Fibroblast of upper back skin (primary cell): ENCODE measurements around the gene LRCH1.

Experiments used
- DNase-seq: peaks from one replicate; pipeline ENCODE4 v3.0.0-alpha.2; 2013

Gene LRCH1

DNA sequence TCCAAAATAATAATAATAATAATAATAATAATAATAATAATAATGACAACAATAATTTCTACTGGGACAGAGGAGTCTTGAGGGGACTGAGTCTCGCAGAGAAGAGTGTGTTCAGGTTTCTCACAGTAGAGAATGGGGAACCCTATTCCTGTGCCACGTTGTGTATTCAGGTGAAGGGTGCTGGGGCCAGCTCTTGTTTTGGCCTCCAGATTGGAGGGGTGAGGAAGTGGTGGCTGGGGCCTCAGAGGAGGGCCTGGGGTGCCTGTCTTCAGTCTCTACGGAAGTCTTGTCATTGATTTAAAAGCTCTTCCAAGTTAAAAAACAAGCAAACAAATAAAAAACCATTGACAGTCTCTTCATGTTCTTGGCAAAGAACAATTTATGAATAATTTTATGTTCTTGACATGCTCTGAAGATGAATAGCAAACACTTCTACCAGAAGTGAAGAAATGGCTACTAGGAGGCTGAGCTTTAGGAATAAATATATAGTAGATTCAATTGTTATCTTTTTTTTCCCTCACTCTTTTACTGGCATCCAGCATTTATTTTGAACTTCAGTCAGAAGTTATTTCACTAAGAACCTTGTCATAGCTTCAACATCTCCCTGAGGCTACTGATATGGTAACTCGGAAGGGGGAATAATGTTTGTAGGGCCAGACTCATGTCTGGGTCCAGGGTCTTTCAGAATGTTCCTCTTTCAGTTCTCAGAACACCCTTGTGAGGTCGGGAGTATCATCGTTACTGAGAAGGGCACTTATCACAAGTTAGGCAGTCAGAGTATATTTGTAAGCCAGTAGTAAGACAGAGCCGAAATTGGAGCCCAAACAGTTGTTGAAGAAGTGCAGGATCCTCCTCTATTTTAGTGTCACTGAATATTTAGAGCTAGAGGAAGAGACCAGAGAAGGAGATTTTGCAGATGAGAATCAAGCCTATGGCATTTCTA, 13.1 kb downstream of the LRCH1 start:
- DNase-seq = no peak

DNA sequence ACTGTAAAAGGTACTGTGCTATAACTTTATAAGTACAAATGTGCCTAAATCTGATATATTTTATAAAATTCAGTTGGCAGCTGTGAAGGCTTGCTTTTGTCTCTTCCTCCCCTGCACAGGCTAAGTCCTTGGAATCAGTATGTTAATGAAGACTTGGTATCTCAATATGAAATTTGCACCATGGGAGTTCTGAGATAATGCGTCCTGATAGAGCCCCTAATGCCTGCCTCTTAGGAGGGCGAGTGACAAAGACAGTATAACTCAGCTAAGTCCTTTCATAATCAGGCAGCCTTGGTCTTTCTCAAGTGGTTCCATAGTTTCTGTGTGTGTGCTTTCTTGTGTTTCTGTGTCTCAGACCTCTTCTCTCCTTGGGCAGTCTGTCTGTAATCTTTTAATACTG, 14.7 kb downstream of the LRCH1 start:
- DNase-seq = no peak

DNA sequence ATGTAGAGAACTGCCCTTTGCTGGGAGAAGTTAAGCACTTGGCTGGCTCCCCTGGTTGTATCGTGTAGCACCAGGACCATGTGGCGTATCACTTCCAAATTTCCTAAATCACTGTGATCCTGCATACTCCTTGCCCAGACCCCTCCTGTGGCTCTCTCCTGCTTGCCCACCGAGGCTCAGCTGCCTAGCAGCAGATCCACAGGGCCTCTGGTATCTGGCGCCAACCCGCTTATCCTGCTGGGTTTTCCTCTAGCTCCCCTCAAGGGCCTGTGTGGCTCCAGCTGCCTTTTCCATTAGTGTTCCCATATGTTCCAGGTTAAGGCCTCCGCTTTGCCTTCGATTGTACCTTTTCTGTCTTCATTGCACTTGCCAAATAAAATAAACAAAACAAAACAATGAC, 16.5 kb downstream of the LRCH1 start:
- DNase-seq = no peak

DNA sequence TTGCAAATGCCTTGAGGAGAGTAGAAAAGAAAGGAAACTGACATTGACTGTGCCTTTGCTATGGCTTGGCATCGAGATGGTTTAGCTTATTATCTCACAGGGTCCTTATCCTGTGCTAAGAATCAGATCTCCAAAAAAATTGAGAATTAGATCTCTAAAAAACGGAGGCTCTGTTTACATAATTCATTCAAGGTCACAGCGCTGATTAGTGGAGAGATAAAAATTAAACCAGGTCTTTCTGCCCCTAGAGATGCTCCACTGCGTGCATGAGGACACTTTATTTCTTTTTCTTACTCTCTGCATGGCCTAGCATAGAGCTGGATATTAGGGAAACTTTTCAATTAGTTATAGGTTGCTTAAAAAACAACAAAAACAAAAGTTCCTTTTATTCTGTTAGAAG, 17.3 kb downstream of the LRCH1 start:
- DNase-seq = no peak

DNA sequence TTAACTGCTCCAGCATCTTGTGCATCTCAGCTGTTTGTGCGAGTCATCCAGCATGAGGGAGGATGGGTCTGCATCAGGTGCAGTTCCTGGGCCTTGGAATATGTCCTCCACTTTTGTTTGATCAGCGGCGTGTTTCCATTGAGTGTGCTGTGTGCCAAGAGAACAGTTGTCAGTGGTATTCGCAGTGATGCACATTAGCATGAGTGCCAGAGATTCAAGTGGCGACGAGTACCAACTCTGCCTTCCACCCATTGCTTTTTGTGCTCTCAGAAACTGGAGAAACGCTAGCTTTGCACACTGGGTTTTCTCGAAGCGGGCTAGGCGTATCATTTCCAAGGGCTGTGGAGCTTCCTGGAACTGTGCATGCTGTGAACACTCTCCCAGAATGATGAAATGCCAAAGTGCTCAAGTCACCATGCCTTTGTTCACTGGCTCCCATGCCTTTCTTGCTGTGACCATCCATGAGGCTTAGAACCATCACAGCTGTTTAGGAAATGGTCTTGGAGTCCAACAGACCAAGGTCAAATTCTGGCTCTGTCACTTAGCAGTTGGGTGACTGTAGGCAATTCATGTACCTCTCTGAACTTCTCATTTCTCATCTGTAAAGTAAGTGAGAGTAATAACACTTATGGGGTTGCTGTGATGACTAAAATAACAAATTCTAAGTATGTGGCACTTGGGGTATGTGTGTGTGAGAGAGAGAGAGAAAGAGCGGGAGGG, 18.4 kb downstream of the LRCH1 start:
- peak; percentile 59 for DNase-seq

DNA sequence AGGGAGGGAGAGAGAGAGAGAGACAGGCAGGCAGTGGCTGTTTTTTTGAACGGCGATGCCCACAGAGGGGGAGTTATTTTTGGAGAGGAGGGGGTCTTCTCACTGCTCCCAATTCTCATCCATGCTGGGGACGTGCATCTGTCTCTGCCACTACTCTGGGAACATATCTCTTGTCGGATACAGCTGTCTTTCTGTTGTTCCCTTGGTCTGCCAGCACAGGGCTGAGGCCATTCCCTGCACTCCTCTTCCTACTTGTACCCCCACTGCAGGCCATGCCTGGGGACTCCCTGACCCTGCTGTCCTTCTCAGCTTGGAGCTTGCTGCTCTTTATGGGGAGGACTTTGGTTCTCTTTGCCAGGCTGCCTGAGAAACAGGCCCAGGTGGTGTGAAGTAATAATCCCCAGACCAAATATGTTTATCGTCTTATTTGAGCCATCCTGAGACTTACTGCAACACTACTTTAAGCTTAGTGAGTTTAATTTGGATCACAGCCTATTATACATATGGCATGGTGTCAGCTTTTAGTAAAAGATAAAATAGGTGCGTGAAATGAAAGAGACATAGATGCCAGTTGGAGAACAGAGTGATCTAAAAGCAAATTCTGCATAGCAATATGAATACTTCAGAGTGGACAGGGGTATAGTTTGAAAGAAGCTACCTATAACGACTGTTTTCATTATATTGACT, 19.1 kb downstream of the LRCH1 start:
- DNase-seq = no peak

DNA sequence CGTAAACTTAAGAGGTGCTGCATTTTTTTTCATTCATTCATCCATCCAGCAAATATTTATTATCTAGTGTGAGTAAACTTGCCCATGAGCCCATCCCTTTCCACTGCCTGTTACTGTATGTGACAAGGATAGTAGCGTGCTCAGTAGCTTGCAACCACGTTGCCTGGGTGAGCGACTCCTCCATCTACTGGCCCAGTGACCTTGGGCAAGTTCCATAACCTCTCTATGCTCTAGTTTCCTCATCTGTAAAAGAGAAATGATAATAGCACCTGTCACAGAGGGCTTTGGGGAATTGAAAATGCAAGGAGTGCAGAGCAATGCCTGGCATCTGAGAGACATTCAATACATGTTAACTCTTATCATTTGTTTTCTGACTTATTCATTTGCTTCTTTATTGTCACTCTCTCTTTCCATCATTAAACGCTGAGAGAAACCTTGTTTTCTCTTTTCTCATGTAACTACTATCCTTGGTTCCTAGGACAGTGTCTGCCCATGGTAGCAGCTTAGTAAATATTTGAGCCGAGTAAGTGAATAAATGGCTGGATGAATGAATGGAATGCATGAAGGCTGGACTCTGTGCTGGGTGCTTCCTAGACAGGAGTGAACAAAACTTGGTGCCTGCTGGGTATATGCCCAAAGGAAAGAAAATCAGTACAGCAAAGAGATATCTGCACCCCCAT, 19.9 kb downstream of the LRCH1 start:
- DNase-seq = no peak

DNA sequence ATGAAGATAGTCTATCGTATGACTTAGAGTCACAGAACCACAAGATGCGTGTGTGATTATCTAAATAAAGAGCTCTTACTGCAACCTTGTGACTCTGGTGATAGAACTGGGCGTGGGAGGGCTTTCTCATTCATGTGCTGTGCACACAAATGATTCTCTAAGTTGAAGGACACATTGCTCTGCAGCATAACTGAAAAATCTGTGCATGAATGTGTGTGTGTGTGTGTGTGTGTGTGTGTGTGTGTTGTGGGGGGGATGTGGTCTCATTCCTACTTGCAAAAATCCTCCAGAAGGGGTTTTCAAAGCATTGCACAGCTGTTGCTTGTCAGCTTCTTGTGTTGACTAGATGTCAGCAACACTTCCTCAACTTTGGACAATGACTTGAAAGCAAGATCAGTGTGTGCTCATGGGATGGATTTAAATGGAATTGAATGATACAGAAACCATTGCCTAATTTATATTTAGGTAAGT, 22.4 kb downstream of the LRCH1 start:
- peak; percentile 78 for DNase-seq

DNA sequence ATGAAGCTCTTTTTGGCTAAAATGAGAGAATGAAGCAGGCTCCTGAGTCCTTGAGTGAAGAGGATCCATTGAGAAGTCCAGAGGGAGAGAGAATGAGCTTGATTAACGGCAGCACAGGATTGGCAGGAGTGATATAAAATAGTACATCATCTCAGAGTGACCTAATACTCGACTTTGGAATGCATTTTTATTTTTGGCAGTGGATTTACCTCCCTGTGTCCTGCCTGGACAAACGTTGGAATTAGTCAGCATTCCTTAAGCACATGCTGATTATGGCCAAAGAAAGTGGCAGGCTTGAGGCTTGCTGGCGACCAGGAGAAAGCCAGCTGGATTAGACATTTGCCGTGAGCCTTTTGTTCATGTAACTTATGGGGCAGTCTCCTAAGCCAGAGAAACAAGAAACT, 22.9 kb downstream of the LRCH1 start:
- DNase-seq = peak; percentile 95

DNA sequence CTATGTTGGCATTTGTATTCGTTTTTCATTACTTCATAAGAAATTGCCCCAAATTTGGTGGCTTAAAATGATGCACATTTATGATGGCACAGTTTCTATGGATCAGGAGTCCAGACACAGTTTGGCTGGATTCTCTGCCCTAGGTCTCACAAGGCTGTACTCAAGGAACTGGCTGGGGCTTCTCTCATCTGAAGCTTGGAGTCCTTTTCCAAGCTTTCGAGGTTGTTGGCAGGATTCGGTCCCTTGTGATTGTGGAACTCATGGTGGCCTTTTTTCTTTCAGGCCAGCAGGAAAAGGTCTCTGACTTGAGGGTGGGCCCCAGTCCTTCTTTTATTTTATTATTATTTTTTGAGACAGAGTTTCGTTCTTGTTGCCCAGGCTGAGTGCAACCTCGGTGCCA, 23.8 kb downstream of the LRCH1 start:
- DNase-seq = no peak

DNA sequence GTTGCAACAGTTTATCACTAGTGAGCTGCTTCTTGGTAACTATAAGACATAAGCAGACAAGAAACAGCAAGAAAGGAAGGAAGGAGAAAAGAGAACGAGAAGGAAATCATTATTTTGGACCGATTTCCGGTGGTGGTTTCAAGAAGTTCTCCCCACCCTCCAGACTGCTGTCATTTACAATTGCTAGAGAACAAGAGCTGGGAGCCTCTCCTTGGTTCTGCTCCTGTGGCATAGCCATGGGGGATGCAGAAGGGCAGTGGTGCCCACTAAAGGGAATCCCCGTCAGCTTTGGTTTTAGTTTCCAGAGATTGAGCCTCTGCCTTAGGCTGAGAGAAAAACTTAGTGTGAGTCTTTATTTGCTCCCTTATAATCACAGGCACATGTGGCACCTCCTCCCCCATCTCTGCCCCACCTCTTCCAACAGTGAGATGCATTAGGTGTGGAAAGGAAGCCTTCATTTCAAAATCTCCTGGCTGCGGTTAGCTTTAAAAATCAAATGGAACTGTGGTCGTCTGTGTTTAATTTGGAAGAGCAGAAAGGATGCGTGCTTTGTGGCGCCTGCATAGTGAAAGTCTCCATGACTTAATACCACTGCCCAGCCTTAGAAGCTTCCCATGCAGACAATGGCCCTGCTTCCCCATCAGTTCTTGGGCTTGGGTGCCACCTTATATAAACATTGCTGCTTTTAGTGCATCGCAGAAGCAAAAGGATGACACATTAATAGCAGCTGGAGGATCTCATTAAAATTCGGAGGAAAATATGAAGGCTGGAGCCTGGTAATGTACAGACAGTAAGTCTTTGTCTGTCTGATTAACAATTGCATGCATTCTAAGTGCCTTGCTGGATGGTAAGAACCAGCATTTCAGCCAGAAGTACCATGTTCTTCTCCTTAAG, 25.0 kb downstream of the LRCH1 start:
- DNase-seq = peak; percentile 91

DNA sequence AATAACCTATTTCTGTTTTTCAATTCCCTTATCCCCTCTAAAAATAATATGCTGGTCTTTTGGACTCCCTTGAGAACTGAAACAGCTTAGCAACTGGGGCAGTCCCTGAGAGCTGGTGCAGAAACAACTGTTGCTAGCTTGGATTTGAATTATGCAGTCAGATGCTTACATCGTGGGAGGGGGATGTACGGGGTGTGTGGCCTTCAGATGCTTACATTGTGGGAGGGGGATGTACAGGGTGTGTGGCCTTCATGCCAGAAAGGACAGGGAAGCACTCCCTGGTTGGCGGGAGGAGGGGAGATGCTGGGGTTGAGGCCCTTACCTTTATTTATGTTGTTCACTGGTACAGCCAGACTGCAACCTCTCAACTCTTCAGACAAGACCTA, 25.6 kb downstream of the LRCH1 start:
- DNase-seq = no peak

DNA sequence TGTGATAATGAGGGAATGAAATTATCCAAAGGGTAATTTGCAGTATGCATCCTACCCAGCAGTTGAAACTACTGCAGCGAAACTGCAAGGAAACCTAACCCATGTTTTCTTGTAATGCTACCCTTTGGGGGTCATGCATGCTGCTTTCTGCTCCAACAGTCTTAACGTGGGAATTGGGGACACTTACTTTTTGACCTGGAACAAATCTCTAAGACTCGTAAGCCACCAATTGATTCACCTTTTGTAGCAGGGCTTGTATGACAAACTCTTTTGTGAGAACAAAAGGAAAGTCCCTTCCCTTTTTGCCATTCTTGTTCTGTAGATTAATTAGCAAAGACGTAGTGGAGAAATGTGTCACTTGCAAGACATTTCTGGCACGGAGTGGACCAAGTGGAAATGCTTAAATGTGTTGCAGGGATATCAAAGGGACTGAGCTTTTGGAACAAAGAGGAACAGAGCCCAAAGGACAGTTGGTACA, 27.4 kb downstream of the LRCH1 start:
- no peak for DNase-seq

DNA sequence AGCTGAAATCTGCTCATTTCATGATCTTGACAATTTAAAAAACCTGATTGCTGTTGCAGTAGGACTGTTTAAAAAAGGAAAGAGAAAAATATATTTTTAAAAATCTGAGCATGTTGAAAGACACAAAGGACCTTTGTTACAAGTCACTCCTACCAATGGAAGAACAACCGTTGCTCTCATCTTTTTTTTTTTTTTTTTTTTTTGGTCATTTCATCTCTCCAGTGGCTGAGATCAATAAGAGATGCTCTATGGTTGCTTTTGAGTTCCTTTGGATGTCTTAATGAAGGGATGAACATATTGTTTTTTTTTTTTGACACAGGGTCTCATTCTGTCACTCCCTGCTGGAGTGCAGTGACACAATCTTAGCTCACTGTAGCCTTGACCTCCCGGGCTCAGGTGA, 29.2 kb downstream of the LRCH1 start:
- no peak for DNase-seq

DNA sequence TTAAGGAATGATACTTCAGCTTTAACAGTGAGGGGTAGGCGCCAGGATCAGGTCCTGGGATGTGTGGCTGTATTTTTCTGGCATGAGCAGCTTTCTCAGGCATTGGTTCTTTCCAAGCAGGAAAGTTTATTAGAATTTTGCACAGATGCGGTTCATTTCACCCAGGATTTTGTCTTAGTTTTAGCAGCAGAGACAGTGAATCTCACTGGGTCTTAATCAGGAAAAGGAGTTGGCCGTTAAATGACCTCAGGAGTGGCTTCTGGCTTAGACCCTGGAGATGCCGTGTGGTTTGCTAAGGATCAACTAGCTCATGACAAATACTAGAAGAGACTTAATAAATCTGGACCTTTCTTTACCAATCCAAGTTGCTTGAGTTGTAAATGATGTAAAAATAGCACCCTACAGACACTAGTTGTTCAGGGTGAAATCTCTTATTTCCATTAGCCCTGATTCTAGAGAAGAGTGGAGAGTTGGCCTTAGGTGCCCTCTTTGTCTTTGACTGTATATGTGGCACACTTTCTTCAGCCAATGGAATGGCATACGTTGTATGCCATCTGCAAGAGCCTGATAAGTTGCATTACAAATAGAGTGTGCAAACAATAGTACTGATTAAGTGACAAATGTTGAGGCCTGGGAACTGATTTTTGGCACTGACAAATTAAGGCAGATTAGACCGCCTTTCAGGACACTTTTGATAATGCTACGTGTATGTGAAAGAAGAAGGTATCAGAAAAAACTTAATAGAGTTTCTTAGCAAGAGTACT, 34.0 kb downstream of the LRCH1 start:
- peak; percentile 66 for DNase-seq

DNA sequence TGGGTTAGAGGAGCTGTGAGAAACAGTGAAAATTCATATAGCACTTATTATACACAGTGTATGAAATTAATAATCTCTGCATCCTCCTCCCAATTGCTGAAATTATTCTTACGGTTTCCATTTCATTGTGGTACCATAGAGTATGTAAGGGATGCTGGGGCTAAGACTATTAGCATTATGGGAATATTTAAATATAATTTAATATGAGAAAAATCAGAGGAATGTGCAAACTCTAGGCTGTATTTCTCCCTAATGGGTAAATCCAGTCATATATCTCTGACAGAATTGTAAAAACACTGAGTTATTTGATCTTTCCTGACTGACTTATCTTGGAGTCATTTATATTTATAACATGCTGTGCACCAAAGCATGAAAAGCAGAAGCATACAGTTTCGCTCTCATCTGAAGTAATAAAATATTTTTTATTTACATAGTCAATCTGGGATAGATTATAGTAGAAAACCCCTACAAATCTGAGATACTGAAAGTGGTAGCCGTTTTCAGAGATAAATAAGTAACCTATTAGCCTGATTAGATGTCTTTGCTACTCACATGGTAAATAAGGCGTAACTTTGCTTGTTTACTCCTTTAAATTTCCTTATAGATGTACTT, 34.9 kb downstream of the LRCH1 start:
- DNase-seq = no peak

DNA sequence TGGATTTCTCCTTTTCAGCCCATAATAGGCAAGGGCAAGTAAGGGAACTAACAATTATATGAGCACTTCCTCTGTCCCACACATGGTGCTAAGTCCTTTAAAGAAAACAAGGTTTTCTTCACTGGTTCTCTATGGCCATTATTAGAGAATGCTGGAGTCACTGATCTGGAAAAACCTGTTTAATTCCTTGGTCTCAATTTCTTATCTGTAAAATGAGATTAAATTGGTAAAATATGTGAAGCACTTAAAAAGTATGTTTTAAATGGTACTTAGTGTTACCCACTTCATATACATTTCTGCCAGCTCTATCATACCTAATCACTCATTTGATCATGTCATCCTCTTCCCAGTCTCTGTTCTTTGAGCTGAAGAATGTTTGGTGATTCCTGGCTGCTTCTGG, 39.4 kb downstream of the LRCH1 start:
- no peak for DNase-seq

DNA sequence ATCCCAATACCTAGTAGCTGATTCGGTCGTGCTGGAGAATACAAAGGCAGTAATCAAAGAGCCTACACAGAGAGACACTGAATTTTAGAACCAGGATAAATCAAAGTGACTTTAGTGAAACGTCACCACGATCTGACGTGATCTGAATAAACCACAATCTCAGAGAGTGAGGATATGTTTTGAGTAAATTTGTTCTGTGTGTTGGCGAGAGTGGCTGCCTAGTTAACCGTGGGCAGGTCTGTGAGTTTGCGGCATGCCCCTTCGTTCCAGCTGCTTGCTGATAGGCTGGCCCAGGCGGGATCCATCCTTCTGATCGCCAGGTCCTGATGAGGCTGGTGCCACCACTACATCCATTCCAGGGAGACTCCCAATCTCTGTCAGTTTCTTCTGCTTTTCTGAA, 40.4 kb downstream of the LRCH1 start:
- DNase-seq = no peak

DNA sequence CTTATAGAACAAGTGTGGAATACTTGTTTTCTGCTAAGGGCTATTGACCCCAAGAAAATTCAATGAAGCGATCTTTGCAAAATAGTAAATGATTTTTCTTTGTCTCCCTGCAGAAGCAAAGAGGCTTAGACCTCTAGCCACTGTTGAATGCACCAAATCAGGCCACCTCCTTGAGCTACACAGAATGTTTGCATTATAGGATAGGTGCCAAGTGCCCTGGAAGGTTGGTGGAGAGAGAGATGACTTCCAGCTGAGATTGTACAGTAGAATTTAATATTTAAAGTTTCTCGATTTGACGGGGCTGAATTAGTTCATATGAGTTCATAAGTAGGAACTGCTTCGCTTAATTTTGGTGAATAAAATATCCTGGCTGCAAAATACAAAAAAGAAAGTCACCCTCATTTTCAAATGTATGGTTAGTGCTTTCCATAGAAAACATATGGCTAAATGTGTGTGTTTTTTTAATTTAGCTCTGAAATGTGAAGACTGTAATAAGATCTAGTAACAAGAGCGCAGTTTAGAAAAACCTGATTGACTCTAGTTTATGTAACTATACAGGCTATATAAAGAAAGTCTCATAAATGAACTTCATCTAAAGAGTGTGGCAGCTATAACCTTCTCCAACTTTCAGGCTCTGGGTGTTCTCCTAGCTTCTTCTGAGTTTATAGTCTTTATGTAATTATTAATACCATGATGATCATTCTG, 41.6 kb downstream of the LRCH1 start:
- DNase-seq = no peak
